Karpas-422 (cell line): Measurements from ENCODE around the gene MIR17HG. TPM values are rescaled to one million over a fixed set of nuclear protein-coding genes. Genes with fewer than 3 reads are reported as not detected.

Experiments
- total RNA-seq: library from RNA; depleted of rRNA; stranded (reverse); fragments of >200 nt; shearing (Covaris generic); gene quantifications from 2 replicates; pipeline ENCODE4 v1.2.3, GENCODE V29; 2014; ENCODE audit warnings: low replicate concordance; rRNA removed

MIR17HG gene
- total RNA-seq, 1 experiment from 2014 or later, result 23.4 TPM

Other genes with a start within 250 kb of the MIR17HG start
- gene GPC5, start 50.9 kb downstream of the MIR17HG start, total RNA-seq, result not detected in 2 replicates